ENCODE data around the gene TBC1D13. TPM values are rescaled to one million over a fixed set of nuclear protein-coding genes. Genes with fewer than 3 reads are reported as not detected.

TBC1D13 gene
- 24.6 TPM for polyA plus RNA-seq (2013)

- peak within 1 kb of the TSS; percentile 82 to 100 (median 86) for H3K4me3 ChIP-seq (ENCODE audit: control insufficient read depth in 1 of 7, extremely low read depth in 1 of 7, insufficient read depth in 4 of 7, low read depth in 2 of 7, low read length in 6 of 7)
- H3K27me3 ChIP-seq (replicated peaks in 2 of 5; ENCODE audit: control insufficient read depth in 4 of 5, insufficient read depth in 5 of 5, low read length in 4 of 5) = no peaks in the 10 kb centered on the region
- peaks cover 3 to 37% (median 34%) of the 10 kb centered on the region in 4 experiments for H3K4me1 ChIP-seq (ENCODE audit: control extremely low read depth in 1 of 4, control insufficient read depth in 4 of 4, insufficient read depth in 4 of 4, low read length in 3 of 4)
- DNase-seq = peak; percentile 88 to 94 (median 90)
- H3K27ac ChIP-seq (ENCODE audit: insufficient read depth in 1 of 2, low read depth in 1 of 2, low read length in 2 of 2, poor library complexity in 1 of 2, severe bottlenecking in 2 of 2) = peak within 1 kb of the TSS; percentile 61 to 85
- ChIA-PET POLR2A (interaction anchor here (0.8 kb wide), 1 partner anchor 12 kb away, joined by 3 read pairs; no protein-coding TSS in a partner anchor), CTCF (interaction anchor here (1.3 kb wide), 1 partner anchor 14 kb away, joined by 3 read pairs; no protein-coding TSS in a partner anchor)
- peaks cover 2 to 19% (median 15%) of the 10 kb centered on the region in 4 experiments for H3K36me3 ChIP-seq (ENCODE audit: control insufficient read depth in 4 of 4, insufficient read depth in 4 of 4, low read length in 3 of 4)
- WGBS (ENCODE audit: insufficient coverage) = 2% methylated on average over 53 of the region's 64 CpGs
- peaks cover 0 to 3% (median 0%) of the 10 kb centered on the region in 5 experiments for H3K9me3 ChIP-seq (ENCODE audit: control extremely low read depth in 1 of 5, control insufficient read depth in 4 of 5, insufficient read depth in 2 of 5, low read depth in 1 of 5, low read length in 4 of 5)
These were observed at the start of gene TBC1D13 for GRCh38 chr9:128786681-128787601. Gene TBC1D13 (plus strand): TSS chr9:128787253. CDS start chr9:128787354, 101 bp downstream.

- H3K4me3 ChIP-seq (ENCODE audit: control insufficient read depth in 1 of 7, extremely low read depth in 1 of 7, insufficient read depth in 4 of 7, low read depth in 2 of 7, low read length in 6 of 7) = no peak overlapping the region
- WGBS (ENCODE audit: insufficient coverage) = 99% methylated on average over 16 of the region's 20 CpGs
- H3K4me1 ChIP-seq (ENCODE audit: control extremely low read depth in 1 of 4, control insufficient read depth in 4 of 4, insufficient read depth in 4 of 4, low read length in 3 of 4) = no peaks in the 10 kb centered on the region
- H3K27me3 ChIP-seq (replicated peaks in 2 of 5; ENCODE audit: control insufficient read depth in 4 of 5, insufficient read depth in 5 of 5, low read length in 4 of 5) = no peaks in the 10 kb centered on the region
- no peaks in the 10 kb centered on the region for H3K9me3 ChIP-seq (ENCODE audit: control extremely low read depth in 1 of 5, control insufficient read depth in 4 of 5, insufficient read depth in 2 of 5, low read depth in 1 of 5, low read length in 4 of 5)
- CTCF ChIA-PET = no interaction called here
- DNase-seq = no peak
- POLR2A ChIA-PET = interaction anchor here (0.9 kb wide), 1 partner anchor 29 kb away, joined by 3 read pairs; no protein-coding TSS in a partner anchor
- peaks cover 2 to 44% (median 25%) of the 10 kb centered on the region in 4 experiments for H3K36me3 ChIP-seq (ENCODE audit: control insufficient read depth in 4 of 4, insufficient read depth in 4 of 4, low read length in 3 of 4)
- no peak overlapping the region for H3K27ac ChIP-seq (ENCODE audit: insufficient read depth in 1 of 2, low read depth in 1 of 2, low read length in 2 of 2, poor library complexity in 1 of 2, severe bottlenecking in 2 of 2)
These were observed 44.7 kb upstream of the TBC1D13 start for GRCh38 chr9:128742401-128742800.

GRCh38 chr9:128743421-128743820, 43.6 kb upstream of the TBC1D13 start:
- DNase-seq = no peak
- Histone ChIP-seq H3K36me3 (ENCODE audit: control insufficient read depth in 4 of 4, insufficient read depth in 4 of 4, low read length in 3 of 4) (peaks cover 5 to 45% (median 25%) of the 10 kb centered on the region in 4 experiments), H3K9me3 (ENCODE audit: control extremely low read depth in 1 of 5, control insufficient read depth in 4 of 5, insufficient read depth in 2 of 5, low read depth in 1 of 5, low read length in 4 of 5) (no peaks in the 10 kb centered on the region), H3K27ac (ENCODE audit: insufficient read depth in 1 of 2, low read depth in 1 of 2, low read length in 2 of 2, poor library complexity in 1 of 2, severe bottlenecking in 2 of 2) (no peak overlapping the region), H3K4me3 (ENCODE audit: control insufficient read depth in 1 of 7, extremely low read depth in 1 of 7, insufficient read depth in 4 of 7, low read depth in 2 of 7, low read length in 6 of 7) (no peak overlapping the region), H3K4me1 (ENCODE audit: control extremely low read depth in 1 of 4, control insufficient read depth in 4 of 4, insufficient read depth in 4 of 4, low read length in 3 of 4) (no peaks in the 10 kb centered on the region), H3K27me3 (replicated peaks in 2 of 5; ENCODE audit: control insufficient read depth in 4 of 5, insufficient read depth in 5 of 5, low read length in 4 of 5) (no peaks in the 10 kb centered on the region)
- WGBS (ENCODE audit: insufficient coverage) = 80% methylated on average over 1 of the region's 1 CpG
- POLR2A ChIA-PET = no interaction called here
- CTCF ChIA-PET = interaction anchor here (1.5 kb wide), 1 partner anchor 9 kb away, joined by 6 read pairs; no protein-coding TSS in a partner anchor

GRCh38 chr9:128747241-128747640, 39.8 kb upstream of the TBC1D13 start:
- CTCF ChIA-PET = interaction anchor here (0.6 to 1.2 kb wide), 2 partner anchors 14 to 87 kb away, joined by 3 to 4 read pairs; no protein-coding TSS in a partner anchor
- Histone ChIP-seq H3K4me1 (ENCODE audit: control extremely low read depth in 1 of 4, control insufficient read depth in 4 of 4, insufficient read depth in 4 of 4, low read length in 3 of 4) (no peaks in the 10 kb centered on the region), H3K9me3 (ENCODE audit: control extremely low read depth in 1 of 5, control insufficient read depth in 4 of 5, insufficient read depth in 2 of 5, low read depth in 1 of 5, low read length in 4 of 5) (no peaks in the 10 kb centered on the region), H3K27me3 (replicated peaks in 2 of 5; ENCODE audit: control insufficient read depth in 4 of 5, insufficient read depth in 5 of 5, low read length in 4 of 5) (no peaks in the 10 kb centered on the region), H3K36me3 (ENCODE audit: control insufficient read depth in 4 of 4, insufficient read depth in 4 of 4, low read length in 3 of 4) (peaks cover 5 to 42% (median 15%) of the 10 kb centered on the region in 4 experiments), H3K27ac (ENCODE audit: insufficient read depth in 1 of 2, low read depth in 1 of 2, low read length in 2 of 2, poor library complexity in 1 of 2, severe bottlenecking in 2 of 2) (no peak overlapping the region), H3K4me3 (ENCODE audit: control insufficient read depth in 1 of 7, extremely low read depth in 1 of 7, insufficient read depth in 4 of 7, low read depth in 2 of 7, low read length in 6 of 7) (no peak overlapping the region)
- POLR2A ChIA-PET = no interaction called here
- no CpG with 5 or more reads among the region's 1 CpG for WGBS (ENCODE audit: insufficient coverage)
- DNase-seq = no peak

GRCh38 chr9:128750926-128751595, 36.0 kb upstream of the TBC1D13 start:
- no peak overlapping the region for H3K27ac ChIP-seq (ENCODE audit: insufficient read depth in 1 of 2, low read depth in 1 of 2, low read length in 2 of 2, poor library complexity in 1 of 2, severe bottlenecking in 2 of 2)
- H3K4me3 ChIP-seq (ENCODE audit: control insufficient read depth in 1 of 7, extremely low read depth in 1 of 7, insufficient read depth in 4 of 7, low read depth in 2 of 7, low read length in 6 of 7) = no peak overlapping the region
- peaks cover 14 to 69% (median 35%) of the 10 kb centered on the region in 4 experiments for H3K36me3 ChIP-seq (ENCODE audit: control insufficient read depth in 4 of 4, insufficient read depth in 4 of 4, low read length in 3 of 4)
- WGBS (ENCODE audit: insufficient coverage) = 98% methylated on average over 20 of the region's 22 CpGs
- ChIA-PET CTCF (interaction anchor here (0.8 to 1.1 kb wide), 2 partner anchors 11 to 20 kb away, joined by 3 to 4 read pairs; no protein-coding TSS in a partner anchor), POLR2A (no interaction called here)
- no peaks in the 10 kb centered on the region for H3K27me3 ChIP-seq (replicated peaks in 2 of 5; ENCODE audit: control insufficient read depth in 4 of 5, insufficient read depth in 5 of 5, low read length in 4 of 5)
- H3K9me3 ChIP-seq (ENCODE audit: control extremely low read depth in 1 of 5, control insufficient read depth in 4 of 5, insufficient read depth in 2 of 5, low read depth in 1 of 5, low read length in 4 of 5) = no peaks in the 10 kb centered on the region
- DNase-seq = no peak
- no peaks in the 10 kb centered on the region for H3K4me1 ChIP-seq (ENCODE audit: control extremely low read depth in 1 of 4, control insufficient read depth in 4 of 4, insufficient read depth in 4 of 4, low read length in 3 of 4)

GRCh38 chr9:128753627-128754026, 33.4 kb upstream of the TBC1D13 start:
- H3K36me3 ChIP-seq (ENCODE audit: control insufficient read depth in 4 of 4, insufficient read depth in 4 of 4, low read length in 3 of 4) = peaks cover 13 to 62% (median 37%) of the 10 kb centered on the region in 4 experiments
- no peak for DNase-seq
- POLR2A ChIA-PET = no interaction called here
- peaks cover 0 to 5% (median 1%) of the 10 kb centered on the region in 4 experiments for H3K4me1 ChIP-seq (ENCODE audit: control extremely low read depth in 1 of 4, control insufficient read depth in 4 of 4, insufficient read depth in 4 of 4, low read length in 3 of 4)
- WGBS (ENCODE audit: insufficient coverage) = 97% methylated on average over 16 of the region's 16 CpGs
- no peak overlapping the region for H3K4me3 ChIP-seq (ENCODE audit: control insufficient read depth in 1 of 7, extremely low read depth in 1 of 7, insufficient read depth in 4 of 7, low read depth in 2 of 7, low read length in 6 of 7)
- no peaks in the 10 kb centered on the region for H3K9me3 ChIP-seq (ENCODE audit: control extremely low read depth in 1 of 5, control insufficient read depth in 4 of 5, insufficient read depth in 2 of 5, low read depth in 1 of 5, low read length in 4 of 5)
- CTCF ChIA-PET = interaction anchor here (1.1 to 1.5 kb wide), 2 partner anchors 9 kb away, joined by 3 to 4 read pairs; no protein-coding TSS in a partner anchor
- H3K27ac ChIP-seq (ENCODE audit: insufficient read depth in 1 of 2, low read depth in 1 of 2, low read length in 2 of 2, poor library complexity in 1 of 2, severe bottlenecking in 2 of 2) = no peak overlapping the region
- no peaks in the 10 kb centered on the region for H3K27me3 ChIP-seq (replicated peaks in 2 of 5; ENCODE audit: control insufficient read depth in 4 of 5, insufficient read depth in 5 of 5, low read length in 4 of 5)
